GOT3 (cell line): ENCODE measurements around the gene IGF2BP3.
"Not testable (repeated sequence)": the region's sequence is repeated elsewhere in the genome, so short reads cannot be mapped to it uniquely, and the experiment has no call there.

Experiments used
- DNase-seq: peaks from one replicate; lab custom pipeline; 2025; ENCODE audit warnings: mixed read lengths; lab: John Stamatoyannopoulos, UW

IGF2BP3 gene

GRCh38 chr7:23422384-23422783 lies 47.9 kb downstream of the IGF2BP3 start:
- no peak for DNase-seq

- no peak for DNase-seq
Observed at GRCh38 chr7:23419845-23420244, 50.4 kb downstream of the IGF2BP3 start.

- DNase-seq, result no peak
Observed at GRCh38 chr7:23419160-23419559, 51.1 kb downstream of the IGF2BP3 start.

DNA sequence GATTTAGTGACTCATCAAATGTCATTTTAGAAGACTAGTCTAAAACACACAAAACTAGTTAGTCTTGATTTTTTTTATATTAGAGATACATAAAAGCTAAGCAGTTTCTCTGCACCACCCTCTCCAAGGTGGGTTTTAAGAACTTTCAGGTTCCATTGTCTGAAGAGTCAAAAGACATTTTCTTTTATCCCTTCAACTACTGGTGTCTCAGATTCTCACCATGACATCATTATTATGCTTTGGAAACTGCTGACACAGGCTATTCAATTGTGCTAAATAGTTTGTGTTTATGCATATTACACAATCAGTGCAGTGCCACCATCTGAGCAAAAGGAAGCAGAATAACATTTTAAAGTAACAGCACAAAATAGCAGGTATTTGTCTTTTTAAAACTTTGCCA lies 52.2 kb downstream of the IGF2BP3 start:
- DNase-seq, result no peak

- DNase-seq, result no peak
Observed at GRCh38 chr7:23415198-23415597, 55.1 kb downstream of the IGF2BP3 start.

GRCh38 chr7:23410446-23411183 lies 59.7 kb downstream of the IGF2BP3 start:
- no peak for DNase-seq

DNA sequence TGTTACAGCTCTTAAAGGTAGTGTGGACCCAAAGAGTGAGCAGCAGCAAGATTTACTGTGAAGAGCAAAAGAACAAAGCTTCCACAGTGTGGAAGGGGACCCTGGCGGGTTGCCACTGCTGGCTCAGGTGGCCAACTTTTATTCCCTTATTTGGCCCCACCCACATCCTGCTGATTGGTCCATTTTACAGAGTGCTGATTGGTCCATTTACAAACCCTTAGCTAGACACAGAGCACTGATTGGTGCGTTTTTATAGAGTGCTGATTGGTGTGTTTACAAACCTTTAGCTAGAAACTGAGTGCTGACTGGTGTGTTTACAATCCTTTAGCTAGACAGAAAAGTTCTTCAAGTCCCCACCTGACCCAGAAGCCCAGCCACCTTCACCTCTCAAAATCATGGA lies 63.7 kb downstream of the IGF2BP3 start:
- DNase-seq, result not testable (repeated sequence)

DNA sequence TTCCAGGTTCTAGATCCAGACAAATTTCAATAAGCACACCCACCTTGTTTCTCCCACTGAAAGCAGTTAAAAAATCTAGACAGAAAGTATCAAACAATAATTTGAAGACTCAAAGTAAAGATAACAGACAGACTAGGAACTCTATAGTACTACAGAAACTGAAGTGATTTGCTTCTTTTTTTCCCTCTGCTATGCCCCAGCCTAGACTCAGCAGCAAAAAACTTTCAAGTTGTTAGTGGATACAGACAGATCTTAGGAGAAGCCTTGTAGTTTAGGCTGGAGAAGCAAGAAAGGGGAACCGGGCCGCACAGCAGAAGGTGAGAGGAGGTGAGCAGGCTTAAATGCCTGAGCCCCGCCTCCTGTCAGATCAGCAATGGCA lies 65.1 kb downstream of the IGF2BP3 start:
- no peak for DNase-seq

- DNase-seq, result no peak
Observed at GRCh38 chr7:23404546-23405239, 65.6 kb downstream of the IGF2BP3 start.

- DNase-seq, result no peak
Observed at GRCh38 chr7:23403970-23404369, 66.3 kb downstream of the IGF2BP3 start.

GRCh38 chr7:23398090-23398489 lies 72.2 kb downstream of the IGF2BP3 start:
- DNase-seq, result not testable (repeated sequence)

DNA sequence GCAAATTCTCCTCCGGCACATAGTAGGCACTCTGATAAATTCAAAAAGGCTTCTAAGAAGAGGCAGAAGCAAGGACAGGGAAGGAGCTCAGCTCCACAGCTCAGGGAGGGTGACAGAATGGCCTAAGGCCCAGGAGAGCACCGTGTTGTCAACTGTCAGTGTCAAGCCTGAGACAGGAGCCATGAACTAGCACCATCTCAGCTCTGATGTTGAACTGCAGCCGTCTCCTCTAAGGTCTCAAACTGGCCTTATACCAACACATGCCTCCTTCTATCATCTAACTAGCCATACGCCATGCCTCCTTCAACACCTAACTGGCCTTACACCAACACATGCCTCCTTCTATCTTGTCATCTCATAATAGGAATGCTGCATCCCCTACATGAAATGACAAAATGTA lies 73.0 kb downstream of the IGF2BP3 start:
- no peak for DNase-seq

DNA sequence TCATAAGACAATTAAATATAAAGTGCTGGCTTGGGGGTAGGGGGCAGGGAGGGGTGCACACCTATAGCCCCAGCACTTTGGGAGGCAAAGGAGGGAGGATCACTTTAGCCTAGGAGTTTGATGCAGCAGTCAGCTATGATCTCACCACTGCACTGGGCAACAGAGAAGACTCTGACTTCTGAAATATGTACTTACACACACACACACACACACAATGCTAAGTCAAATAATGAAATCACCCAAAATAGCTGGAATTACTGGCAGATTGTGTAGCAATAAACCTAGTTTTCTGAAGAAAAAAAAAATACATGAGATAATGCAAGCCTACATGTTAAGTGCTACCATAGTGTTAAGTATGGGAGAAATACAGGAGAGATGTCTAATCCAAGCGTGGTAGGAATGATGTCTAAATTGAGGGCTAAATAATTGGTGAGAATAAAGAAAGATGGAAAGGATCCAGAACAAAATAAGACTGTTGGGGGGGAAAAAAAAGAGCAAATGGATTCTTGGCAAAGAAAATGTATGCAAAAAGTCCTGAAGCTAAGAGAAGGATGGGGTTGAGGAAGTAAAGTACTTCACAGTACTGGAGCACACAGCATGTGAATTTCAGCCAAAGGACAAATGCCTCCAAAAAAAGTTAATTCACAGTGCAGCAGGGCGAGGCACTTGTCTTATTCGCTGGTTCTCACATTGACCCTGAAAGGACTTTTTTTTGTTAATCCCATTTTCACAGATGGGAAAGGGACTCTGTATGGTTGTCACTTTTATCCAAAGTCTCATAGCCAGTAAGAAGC lies 73.9 kb downstream of the IGF2BP3 start:
- DNase-seq, result no peak

DNA sequence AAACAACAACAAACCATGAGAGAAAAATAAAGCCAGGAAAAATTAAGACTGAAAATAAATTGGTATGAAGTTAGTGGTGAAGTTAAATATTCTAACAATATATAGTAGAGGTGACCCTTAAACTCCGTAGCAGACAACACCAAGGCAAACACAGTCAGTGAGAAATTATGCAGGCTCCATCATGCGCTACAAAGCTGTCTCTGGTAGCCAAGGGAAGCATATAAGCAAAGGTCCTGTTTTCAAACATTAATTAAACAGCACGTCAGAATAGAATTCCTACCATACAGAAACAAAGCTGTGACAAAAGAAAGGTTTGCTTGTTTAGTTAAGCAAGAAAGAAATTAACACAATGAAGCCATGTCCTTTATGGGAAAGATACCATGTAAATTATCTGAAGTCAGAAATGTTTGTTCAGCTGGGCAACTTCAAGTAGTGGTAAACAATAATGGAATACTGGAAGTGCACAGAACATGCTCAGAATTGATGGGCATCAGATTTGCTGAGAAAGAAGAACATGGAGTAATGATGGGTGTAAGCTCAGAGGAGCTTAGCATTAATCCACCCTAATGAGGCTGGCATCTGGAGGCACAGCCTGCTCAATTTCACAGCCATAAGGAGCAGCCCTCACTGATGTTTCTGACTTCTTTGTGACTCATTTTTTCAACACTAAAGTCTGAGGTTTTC lies 75.7 kb downstream of the IGF2BP3 start:
- DNase-seq, result no peak

GRCh38 chr7:23393636-23394035 lies 76.7 kb downstream of the IGF2BP3 start:
- DNase-seq, result no peak

GRCh38 chr7:23389701-23390100 lies 80.6 kb downstream of the IGF2BP3 start:
- DNase-seq, result no peak

- DNase-seq, result no peak
Observed at GRCh38 chr7:23387583-23387982, 82.7 kb downstream of the IGF2BP3 start.

DNA sequence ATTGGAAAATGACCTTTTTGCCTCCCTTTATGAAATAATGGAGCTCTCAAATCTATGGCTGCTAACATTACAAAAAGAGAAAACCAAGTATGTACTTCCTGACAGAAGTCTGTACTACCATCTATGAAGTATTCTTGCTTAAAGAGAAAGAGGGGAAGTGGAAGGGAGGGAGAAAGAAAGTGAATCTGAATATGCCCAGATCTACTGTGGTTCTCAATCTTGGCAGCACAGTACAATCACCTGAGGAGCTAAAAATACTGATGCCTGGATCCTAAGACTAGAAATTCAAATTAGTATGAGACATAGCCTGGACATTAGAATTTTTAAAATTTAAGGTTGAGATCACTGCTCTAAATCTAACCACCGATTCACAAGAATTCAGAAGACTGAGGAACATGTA lies 85.2 kb downstream of the IGF2BP3 start:
- no peak for DNase-seq

GRCh38 chr7:23383225-23383624 lies 87.1 kb downstream of the IGF2BP3 start:
- no peak for DNase-seq

DNA sequence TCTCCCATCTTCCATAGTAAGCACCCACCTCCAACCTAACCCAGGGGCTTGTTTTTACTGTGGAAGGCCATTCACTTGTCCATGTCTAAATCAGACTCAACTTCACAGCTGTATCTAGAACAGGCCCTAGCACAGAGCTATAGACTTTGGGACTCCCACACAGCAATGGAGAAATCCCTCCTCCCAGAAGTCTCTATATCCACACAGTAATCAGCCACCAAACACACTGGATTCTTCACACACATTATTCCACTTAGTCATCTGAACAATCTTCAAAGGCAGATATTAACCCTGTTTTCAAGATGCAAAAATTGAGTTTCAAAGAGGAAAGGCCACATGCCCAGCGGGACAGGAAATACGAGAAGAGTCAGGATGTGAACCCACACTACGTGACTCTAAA lies 89.3 kb downstream of the IGF2BP3 start:
- DNase-seq, result no peak

GRCh38 chr7:23380556-23380955 lies 89.7 kb downstream of the IGF2BP3 start:
- DNase-seq, result no peak

DNA sequence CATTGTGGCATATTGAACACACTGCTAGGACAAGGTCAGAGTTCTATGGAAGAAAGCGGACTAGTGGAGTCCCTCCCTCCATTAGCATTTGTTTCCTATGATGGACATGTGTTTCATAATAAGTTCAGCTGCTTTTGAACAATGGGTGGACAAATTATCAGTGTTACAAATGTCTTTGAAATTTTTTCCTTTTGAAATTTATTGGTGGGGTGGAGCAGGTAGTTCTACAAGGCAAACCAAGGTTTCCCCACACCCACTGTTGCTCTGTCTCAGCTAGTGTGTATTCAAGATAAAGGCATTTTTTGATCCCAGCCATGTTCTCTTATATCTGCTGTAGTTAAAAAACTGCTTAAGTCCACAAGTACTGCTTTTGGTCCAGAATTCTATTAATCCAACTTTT lies 91.3 kb downstream of the IGF2BP3 start:
- no peak for DNase-seq
